GM18870 (cell line): ENCODE measurements around the gene FTSJ1.
"Not testable (repeated sequence)": the region's sequence is repeated elsewhere in the genome, so short reads cannot be mapped to it uniquely, and the experiment has no call there.

ENCODE experiments used
- ATAC-seq: cut with Tn5 transposase; IDR thresholded peaks from one replicate; pipeline ENCODE4 v1.9.1; 2021; ENCODE audit warnings: moderate library complexity; ENCODE audit not compliant: unreplicated experiment

Gene FTSJ1, protein sequence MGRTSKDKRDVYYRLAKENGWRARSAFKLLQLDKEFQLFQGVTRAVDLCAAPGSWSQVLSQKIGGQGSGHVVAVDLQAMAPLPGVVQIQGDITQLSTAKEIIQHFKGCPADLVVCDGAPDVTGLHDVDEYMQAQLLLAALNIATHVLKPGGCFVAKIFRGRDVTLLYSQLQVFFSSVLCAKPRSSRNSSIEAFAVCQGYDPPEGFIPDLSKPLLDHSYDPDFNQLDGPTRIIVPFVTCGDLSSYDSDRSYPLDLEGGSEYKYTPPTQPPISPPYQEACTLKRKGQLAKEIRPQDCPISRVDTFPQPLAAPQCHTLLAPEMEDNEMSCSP

DNA sequence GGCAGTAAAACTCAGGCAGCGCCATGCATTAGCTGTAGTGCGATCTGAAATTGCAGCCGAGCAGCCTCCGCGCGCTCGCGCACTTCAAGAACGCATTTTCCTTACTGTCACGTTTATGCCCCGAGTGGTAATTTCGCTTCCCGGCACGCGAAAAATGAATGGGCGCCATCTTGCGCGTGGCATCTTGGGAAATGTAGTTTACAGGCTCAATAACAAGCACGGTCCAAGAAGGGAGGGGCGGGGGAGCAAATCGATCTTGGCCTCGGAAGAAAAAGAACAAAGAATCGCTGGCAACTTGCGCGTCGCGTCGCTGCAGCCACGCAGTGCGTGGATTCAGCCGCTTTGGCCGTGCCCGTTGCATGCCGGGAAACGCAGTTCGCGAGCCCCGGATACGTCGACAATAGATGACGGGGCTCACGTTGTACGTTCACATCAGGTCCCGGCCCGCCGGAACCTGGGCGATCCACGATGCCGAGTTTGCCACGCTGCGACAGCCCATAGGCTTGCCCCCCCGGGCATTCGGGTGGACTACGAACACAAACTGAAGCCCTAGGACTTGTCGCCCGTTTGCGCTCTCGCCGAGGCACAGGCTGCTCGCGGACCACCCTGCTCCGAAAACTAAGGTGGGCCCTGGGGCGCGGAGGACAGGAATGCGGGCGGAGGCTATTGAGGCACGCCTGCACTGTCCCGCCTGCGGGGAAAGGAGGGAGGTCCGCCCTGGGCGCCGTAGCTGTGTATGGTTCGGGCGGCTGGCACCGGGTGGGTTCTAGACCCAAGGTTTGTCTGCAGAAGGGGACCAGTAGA lies at the start of gene FTSJ1:
FTSJ1 (plus strand) TSS at position 426 of the 804 bp plus-strand sequence. CDS start 1,849 bp downstream, outside the sequence.
- peak; percentile 82 for ATAC-seq

DNA sequence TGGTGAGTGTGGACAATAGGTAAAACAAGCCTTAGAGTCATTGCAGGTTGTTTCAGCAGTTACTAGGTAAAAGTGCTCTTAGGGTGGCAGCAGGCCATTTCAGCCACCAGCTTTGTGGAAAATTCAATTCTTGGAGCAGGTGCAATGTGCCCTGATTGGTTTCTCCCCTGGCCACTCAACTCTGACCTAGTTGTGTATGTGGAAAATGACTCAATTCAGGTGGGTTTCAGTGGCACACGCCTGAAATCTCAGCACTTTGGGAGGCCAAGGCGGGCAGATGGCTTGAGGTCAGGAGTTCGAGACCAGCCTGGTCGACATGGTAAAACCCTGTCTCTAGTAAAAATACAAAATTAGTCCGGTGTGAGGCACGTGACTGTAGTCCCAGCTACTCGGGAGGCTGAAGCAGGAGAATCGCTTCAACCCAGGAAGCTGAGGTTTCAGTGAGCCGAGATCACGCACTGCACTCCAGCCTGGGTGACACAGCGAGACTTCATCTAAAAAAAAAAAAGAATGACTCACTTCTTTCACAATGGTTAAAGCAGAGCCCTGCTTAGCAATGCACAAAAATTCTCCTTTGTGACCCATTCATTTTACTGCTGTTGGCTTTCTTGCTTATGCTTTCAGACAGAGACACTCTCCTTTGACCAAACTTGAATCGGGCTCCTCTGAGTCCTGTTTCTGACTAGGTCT lies 48.8 kb upstream of the FTSJ1 start:
- ATAC-seq: not testable (repeated sequence)

DNA sequence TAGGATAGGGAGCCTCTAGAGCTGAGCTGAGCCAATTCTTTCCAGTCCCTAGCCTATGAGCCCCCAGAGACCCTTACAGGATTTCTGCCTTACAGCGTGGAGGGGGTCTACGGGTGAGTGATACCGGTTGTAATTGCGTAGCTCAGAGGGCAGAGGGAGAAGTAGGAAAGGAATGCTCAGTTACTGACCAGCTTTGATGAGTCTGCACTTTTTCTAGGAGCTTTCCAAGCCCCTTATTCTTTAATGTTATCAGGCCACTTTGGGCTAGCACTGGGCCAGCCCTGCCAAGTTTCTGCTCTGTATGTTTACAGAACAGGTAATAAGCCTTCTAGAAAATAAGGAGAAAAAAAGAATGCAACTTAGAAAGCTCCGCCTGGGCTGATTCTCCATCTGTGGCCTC lies 46.4 kb upstream of the FTSJ1 start:
- not testable (repeated sequence) for ATAC-seq

DNA sequence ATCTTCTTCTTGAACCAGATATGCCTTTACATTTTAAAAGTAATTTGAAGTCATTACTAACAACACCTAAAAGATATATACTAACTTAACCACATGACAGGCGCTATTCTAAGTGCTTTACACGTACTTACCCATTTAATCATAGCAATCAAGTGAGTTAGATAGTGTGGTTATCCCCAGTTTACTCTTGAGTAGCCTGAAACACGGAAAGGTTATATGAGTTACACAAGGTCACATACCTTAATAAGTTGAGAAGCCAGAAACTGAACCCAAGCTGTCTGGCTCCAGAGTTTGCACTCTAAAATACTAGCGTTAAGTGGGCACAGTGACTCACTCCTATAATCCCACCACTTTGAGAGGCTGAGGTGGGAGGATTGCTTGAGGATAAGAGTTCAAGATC lies 45.8 kb upstream of the FTSJ1 start:
- ATAC-seq: not testable (repeated sequence)

DNA sequence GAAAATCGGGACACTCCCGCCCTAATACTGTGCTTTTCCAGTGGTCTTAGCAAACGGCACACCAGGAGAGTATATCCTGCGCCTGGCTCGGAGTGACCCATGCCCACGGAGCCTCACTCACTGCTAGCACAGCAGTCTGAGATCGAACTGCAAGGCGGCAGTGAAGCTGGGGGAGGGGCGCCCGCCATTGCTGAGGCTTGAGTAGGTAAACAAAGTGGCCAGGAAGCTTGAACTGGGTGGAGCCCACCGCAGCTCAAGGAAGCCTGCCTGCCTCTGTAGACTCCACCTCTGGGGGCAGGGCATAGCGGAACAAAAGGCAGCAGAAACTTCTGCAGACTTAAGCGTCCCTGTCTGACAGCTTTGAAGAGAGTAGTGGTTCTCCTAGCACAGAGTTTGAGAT lies 42.3 kb upstream of the FTSJ1 start:
- not testable (repeated sequence) for ATAC-seq

GRCh38 chrX:48447201-48447600 lies 28.8 kb upstream of the FTSJ1 start:
- not testable (repeated sequence) for ATAC-seq

DNA sequence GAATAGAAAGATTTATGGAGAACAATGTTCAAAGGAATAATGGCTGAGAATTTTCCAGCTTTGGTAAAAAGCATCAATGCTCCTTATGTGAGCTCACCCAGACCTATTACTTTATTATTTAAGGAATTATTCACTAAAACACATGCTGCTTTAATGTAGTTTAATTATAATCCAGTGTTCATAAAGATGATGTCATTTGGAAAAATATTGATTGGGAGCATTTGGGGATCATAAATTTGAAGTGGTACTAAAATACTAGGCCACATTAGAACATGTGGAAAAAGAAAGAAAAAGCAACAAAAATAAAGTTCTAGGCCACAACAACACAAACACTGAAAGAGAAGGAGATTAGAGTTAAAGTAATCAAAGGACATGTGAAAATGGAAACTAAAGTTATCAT lies 25.9 kb upstream of the FTSJ1 start:
- no peak for ATAC-seq

GRCh38 chrX:48451708-48452107 lies 24.3 kb upstream of the FTSJ1 start:
- ATAC-seq: no peak

DNA sequence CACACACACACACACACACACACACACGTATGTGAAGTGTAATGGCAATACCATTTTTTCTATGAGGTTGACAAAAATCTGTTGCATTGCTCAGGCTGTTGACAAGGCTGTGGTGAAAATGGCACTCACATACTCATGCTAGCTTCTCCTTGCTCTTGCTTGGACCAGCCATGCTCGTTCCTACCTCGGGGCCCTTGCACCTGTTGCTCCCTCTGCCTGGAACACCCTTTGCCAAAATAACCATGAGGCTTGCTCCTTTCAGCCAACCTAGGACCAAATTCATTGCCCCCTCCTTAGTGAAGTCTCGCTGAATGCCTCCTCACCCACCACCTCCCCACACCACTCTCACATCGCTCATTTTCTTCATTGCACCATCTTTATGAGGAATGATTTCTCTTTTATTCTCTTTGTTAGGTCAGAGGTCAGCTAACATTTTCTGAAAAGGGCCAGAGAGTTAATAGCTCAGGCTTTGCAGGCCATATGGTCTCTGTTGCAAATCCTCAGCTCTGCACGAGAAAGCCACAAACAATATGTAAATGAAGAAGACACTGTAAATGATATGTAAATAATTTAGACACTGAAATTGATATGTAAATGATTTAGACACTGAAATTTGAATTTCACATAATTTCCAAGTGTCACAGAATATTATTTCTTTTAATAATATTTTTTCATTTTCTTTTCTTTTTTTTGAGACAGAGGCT lies 19.2 kb upstream of the FTSJ1 start:
- ATAC-seq: no peak

DNA sequence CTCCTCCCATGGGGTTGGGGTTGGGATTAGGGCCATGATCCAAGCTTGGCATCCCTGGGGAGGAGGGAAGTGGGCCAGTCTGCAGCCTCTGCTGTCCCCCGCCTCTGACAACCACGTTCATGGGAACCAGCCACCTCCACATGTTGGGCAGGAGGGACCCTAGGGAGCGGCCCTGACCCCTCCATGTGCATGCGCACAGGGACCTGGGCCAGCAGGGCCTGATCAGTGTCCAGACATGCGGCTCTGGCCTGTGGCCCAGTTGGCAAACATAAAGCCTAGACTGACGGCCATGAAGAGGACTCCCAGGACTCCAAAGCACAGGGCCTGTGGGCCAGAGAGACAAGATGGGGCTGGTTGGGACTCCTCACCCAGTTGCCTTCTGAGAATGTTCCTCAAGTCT lies 17.3 kb upstream of the FTSJ1 start:
- ATAC-seq: no peak

- no peak for ATAC-seq
These were observed 16.5 kb upstream of the FTSJ1 start for GRCh38 chrX:48459483-48459882.

- no peak for ATAC-seq
These were observed 16.0 kb upstream of the FTSJ1 start for GRCh38 chrX:48460031-48460430.

DNA sequence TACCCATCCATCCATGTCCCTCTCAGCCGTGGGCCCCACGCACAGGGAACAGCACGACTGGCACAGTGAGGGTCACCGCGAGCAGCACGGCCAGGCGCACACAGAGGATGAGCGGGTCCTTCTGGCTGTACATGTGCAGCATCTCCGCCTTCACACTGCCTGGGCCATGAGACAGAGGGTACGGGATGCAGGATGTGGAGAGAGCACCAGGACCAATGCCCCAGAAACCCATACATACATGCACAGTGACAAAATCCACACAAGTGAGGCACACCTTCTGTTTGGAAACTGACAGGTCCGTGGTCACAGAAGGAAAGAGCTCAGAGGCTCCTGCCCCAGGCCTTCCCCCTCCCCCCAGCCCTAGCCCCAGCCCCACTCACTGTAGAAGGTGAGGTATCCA lies 15.4 kb upstream of the FTSJ1 start:
- no peak for ATAC-seq

DNA sequence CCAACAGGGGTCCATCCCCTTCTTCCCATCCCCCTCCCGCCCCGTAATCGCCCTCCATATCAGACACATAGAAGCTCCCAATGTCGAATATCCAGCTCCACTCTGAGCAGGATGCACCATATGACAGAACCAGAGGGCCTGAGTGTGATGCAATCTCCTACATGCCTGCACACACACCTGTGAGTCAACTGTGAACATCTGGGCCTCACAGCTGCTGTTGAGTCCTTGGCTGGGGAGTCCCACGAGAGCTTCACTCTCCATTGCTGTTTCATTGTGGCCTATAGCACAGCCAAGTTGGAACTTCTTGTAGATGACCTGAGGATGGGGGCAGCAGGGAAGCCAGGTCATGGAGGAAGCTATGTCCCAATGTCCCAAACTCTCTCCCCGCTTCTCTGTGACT lies 14.2 kb upstream of the FTSJ1 start:
- ATAC-seq: no peak

- ATAC-seq: no peak
These were observed 10.6 kb upstream of the FTSJ1 start for GRCh38 chrX:48465336-48465933.

DNA sequence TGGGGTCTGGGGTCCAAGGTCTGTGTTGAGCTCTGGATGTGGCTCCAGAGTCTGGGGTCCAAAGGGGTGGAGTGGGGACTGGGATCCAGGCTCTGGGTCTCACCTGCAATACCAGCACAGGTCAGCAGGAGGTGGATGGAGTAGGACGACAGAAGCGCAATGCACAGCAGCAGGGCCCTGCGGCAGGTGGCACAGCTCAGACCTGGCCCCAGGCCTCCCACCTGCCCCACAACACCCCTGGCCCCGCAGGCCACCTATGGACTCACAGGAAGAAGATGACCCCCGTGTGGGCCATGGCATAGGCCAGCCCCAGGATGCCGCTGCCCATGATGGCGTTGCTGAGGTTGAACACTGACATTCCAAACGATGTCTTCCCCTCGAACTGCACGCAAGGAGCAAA lies 9.3 kb upstream of the FTSJ1 start:
- ATAC-seq: no peak

DNA sequence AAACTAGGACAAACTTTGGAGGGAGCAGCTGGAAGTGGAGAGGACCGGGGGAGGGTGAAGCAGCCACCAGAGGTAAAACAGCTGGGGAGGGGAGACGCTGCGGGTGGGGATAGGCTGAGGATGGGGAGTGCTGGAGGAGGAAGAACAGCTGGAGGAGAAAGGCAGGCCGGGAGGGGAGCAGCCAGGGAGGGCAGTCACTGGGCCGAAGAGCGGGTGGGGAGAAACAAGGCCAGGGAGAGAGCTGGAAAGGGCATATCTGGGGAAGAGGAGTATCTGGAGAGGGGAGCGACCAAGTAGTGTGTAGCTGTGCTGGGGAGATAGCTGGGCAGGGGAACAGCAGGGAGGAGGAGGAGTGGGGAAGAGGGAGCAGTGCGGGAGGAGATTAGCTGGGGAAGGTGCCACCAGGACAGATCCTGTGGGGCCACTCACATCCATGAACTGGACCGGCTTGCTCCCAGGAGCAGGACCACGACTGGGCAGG lies 8.7 kb upstream of the FTSJ1 start:
- no peak for ATAC-seq

- no peak for ATAC-seq
These were observed 7.7 kb upstream of the FTSJ1 start for GRCh38 chrX:48468247-48468671.

DNA sequence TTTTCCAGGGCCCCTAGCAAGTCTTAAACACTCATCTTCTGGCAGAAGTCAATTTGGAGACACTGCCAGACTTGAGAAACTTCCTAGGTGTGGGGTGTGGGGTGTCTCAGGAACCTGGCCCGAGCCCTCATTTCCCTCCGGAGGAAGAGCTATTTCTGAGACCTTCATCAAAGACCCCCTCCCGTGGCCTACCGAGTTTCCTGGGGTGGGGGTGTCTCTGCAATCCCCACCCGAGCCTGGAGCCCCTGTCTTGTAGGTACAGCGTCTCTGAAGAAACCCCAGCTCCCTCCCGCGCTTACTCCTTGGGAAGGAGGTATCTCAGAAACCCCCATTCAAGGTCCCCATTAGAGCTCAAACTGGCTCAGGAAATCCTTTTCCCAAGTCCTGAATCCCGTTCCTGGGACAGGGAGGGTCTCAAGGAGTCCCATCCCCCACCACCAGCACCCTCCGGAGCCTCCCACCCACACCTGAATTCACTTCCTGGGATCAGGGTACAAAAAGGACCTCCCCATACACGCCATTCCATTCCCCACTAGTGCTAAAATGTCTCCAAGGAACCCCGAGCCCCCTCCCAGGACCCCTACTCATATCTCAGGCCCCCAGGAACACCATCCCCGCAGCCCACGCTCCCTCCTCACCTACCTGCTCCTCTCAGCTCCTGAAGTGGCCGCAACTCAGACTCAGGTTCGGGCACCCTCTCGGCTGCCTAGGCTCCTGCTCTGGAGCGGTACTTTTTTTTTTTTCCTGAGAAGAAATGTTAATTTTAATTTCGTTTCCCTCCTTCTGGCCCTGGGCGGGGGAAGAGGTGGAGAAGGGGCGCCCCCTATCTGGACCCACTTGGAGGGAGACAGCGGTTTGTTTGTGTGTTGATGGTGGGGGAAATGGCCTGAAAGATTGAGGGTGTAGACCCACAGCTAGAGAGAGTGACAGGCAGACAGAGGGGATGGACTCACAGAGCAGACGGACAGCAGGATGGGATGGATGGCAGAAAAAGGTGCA lies 7.0 kb upstream of the FTSJ1 start:
- no peak for ATAC-seq
